OCI-LY7 (cell line): Measurements from ENCODE around the gene EME1. TPM values are rescaled to one million over a fixed set of nuclear protein-coding genes. Genes with fewer than 3 reads are reported as not detected.

Experiments used
- BruUV-seq: library from RNA; stranded (reverse); fragments of 400-500 nt; replicated peaks from 2 replicates; lab custom pipeline; 2021; lab: Mats Ljungman, UMichigan
- CTCF ChIA-PET: fragments of 300-600 bp; sonication (Branson Sonifier 250); formaldehyde crosslinking; loops from one replicate; lab custom pipeline; 2022; ENCODE audit warnings: antibody characterized with exemption; ENCODE audit not compliant: unreplicated experiment; lab: Charles Lee
- POLR2A ChIA-PET: fragments of 300-600 bp; sonication (Branson Sonifier 250); formaldehyde crosslinking; loops from one replicate; lab custom pipeline; 2022; ENCODE audit warnings: antibody characterized with exemption; lab: Charles Lee
- DNase-seq: peaks from one replicate; pipeline ENCODE4 v3.0.0-alpha.2; 2015; ENCODE audit warnings: low spot score
- H2AFZ ChIP-seq: fragments of 200-600 bp; sonication (generic), shearing (Covaris generic); 2 replicates; pipeline ENCODE4 v1.6.1; 2014; ENCODE audit warnings: mild to moderate bottlenecking, antibody characterized with exemption, low read length, moderate library complexity
- H3K27ac ChIP-seq: fragments of 200-600 bp; sonication (generic); 2 replicates; pipeline ENCODE4 v1.5.1; 2014; ENCODE audit warnings: mixed run types, low read depth, mild to moderate bottlenecking, moderate library complexity, low read length, inconsistent platforms; ENCODE audit not compliant: poor library complexity, severe bottlenecking
- H3K36me3 ChIP-seq: fragments of 200-600 bp; sonication (generic); 2 replicates; pipeline ENCODE4 v1.6.1; 2014; ENCODE audit warnings: mild to moderate bottlenecking, antibody characterized with exemption, low read length, moderate library complexity, mixed read lengths; ENCODE audit not compliant: insufficient read depth
- H3K4me1 ChIP-seq: fragments of 200-600 bp; sonication (generic); 2 replicates; pipeline ENCODE4 v1.5.1; 2014; ENCODE audit warnings: mild to moderate bottlenecking, low read length; ENCODE audit not compliant: insufficient read depth, poor library complexity, severe bottlenecking
- H3K4me2 ChIP-seq: fragments of 200-600 bp; sonication (generic); 2 replicates; pipeline ENCODE4 v1.6.1; 2014; ENCODE audit warnings: mild to moderate bottlenecking, low read length
- H3K4me3 ChIP-seq: fragments of 200-600 bp; sonication (generic); 2 replicates; pipeline ENCODE4 v1.5.1; 2014; ENCODE audit warnings: mild to moderate bottlenecking, low read depth, low read length; ENCODE audit not compliant: poor library complexity, severe bottlenecking
- H3K79me2 ChIP-seq: fragments of 200-600 bp; sonication (generic); 2 replicates; pipeline ENCODE4 v1.6.1; 2016; ENCODE audit warnings: low read depth, mild to moderate bottlenecking, low read length, moderate library complexity, mixed read lengths; ENCODE audit not compliant: insufficient read depth
- H3K9me2 ChIP-seq: fragments of 200-600 bp; sonication (generic); 2 replicates; pipeline ENCODE4 v1.6.1; 2016; ENCODE audit warnings: mild to moderate bottlenecking, low read length, mixed read lengths; ENCODE audit not compliant: insufficient read depth
- H3K9me3 ChIP-seq: fragments of 200-600 bp; sonication (generic); 2 replicates; pipeline ENCODE4 v1.6.1; 2014; ENCODE audit warnings: mild to moderate bottlenecking, mixed run types, low read length, mixed read lengths
- H4K20me1 ChIP-seq: fragments of 200-600 bp; sonication (generic); 2 replicates; pipeline ENCODE4 v1.6.1; 2014; ENCODE audit warnings: mild to moderate bottlenecking, antibody characterized with exemption, low read length, moderate library complexity, mixed read lengths; ENCODE audit not compliant: insufficient read depth
- EZH2phosphoT487 ChIP-seq: fragments of 200-600 bp; sonication (generic); IDR thresholded peaks from 2 replicates; pipeline ENCODE4 v1.6.1; 2018; ENCODE audit warnings: low read depth, borderline replicate concordance, mild to moderate bottlenecking, mixed run types, antibody characterized with exemption, low read length, moderate library complexity, mixed read lengths
- intact Hi-C: fragments of 100-400 bp; cut with micrococcal nuclease; formaldehyde crosslinking; loops from one replicate; pipeline ENCODE4 v1.10.0; 2022; ENCODE audit not compliant: unreplicated experiment
- total RNA-seq, 2 experiments: library from RNA; depleted of rRNA in 1 of 2; stranded (reverse); fragments of >200 nt in 1 of 2; shearing (Covaris generic) in 1 of 2; gene quantifications; 2 replicates each; pipeline ENCODE4 v1.2.3, GENCODE V29; 2014 to 2022
- TF ChIP-seq, protein P1 (sequence below): fragments of 200-600 bp; sonication (generic); conservative IDR thresholded peaks from 2 replicates; pipeline ENCODE4 v1.5.1; 2014; ENCODE audit warnings: mild to moderate bottlenecking, antibody characterized with exemption, low read length, moderate library complexity, mixed read lengths

EME1 gene
- total RNA-seq, 2 experiments from 2014 or later, result 25.2 to 34.2 TPM

DNA sequence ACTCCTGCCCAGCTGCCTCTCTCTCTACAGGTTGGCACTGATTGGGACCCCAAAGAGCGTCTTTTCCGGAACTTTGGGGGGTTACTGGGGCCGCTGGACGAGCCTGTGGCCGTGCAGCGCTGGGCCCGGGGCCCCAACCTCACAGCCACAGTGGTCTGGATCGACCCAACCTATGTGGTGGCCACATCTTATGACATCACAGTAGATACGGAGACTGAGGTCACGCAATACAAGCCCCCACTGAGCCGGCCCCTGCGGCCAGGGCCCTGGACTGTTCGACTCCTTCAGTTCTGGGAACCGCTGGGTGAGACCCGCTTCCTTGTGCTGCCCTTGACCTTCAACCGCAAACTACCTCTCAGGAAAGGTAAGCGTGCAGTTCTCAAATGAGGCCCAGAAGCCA, 14.9 kb upstream of the EME1 start:
- DNase-seq, result no peak
- no peak overlapping the region for H3K4me2 ChIP-seq
- POLR2A ChIA-PET, result no interaction called here
- H2AFZ ChIP-seq, result no peak overlapping the region
- no peak overlapping the region for H3K27ac ChIP-seq
- H4K20me1 ChIP-seq, result no peaks in the 10 kb centered on the region
- CTCF ChIA-PET, result interaction anchor here (0.6 kb wide), 1 partner anchor 49 kb away, joined by 4 read pairs; no protein-coding TSS in a partner anchor
- no peak overlapping the region for H3K4me3 ChIP-seq
- H3K9me2 ChIP-seq, result no peaks in the 10 kb centered on the region
- TF ChIP-seq, protein P1, sequence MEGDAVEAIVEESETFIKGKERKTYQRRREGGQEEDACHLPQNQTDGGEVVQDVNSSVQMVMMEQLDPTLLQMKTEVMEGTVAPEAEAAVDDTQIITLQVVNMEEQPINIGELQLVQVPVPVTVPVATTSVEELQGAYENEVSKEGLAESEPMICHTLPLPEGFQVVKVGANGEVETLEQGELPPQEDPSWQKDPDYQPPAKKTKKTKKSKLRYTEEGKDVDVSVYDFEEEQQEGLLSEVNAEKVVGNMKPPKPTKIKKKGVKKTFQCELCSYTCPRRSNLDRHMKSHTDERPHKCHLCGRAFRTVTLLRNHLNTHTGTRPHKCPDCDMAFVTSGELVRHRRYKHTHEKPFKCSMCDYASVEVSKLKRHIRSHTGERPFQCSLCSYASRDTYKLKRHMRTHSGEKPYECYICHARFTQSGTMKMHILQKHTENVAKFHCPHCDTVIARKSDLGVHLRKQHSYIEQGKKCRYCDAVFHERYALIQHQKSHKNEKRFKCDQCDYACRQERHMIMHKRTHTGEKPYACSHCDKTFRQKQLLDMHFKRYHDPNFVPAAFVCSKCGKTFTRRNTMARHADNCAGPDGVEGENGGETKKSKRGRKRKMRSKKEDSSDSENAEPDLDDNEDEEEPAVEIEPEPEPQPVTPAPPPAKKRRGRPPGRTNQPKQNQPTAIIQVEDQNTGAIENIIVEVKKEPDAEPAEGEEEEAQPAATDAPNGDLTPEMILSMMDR, result no peak
- no peak for TF ChIP-seq EZH2phosphoT487
- H3K79me2 ChIP-seq, result no peaks in the 10 kb centered on the region
- intact Hi-C loops, result no loop called here
- no peaks in the 10 kb centered on the region for H3K9me3 ChIP-seq
- peaks cover 53% of the 10 kb centered on the region for H3K36me3 ChIP-seq
- no TSS peak for BruUV-seq
- H3K4me1 ChIP-seq, result peaks cover 4% of the 10 kb centered on the region

DNA sequence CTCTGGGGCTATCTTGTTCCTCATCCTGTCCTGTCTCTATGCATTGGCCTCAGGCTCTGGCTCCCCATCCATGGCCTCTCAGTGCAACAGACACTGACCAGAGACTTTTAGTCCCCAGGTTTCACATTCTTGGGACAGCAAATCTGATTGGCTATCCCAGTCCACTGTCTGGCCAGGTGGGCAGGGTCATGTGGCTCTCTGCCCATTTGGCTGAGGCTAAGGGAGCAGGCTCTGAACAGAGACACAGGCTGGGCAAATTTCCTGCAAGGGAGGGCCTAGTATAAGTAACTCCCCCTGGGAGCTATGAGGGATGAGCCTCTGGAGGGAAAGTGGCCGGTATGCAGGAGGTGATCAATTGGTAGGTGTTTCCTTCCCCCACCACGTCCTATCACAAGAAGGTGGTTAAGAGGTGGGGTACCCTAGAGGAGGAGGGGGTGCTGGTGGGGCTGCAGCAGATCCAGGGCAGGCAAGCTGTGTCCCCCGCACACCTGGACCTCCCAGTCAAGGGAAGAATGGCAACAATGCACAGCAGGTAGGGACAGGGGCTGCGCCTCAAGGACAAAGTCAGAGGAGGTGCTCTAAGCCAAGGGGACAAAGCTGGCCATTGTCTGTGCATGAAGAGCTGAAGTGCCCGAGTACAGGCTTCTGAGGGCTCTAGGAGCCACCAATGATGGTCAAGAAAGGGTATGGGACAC, 13.9 kb upstream of the EME1 start:
- intact Hi-C loops, result no loop called here
- TF ChIP-seq, protein P1, result no peak
- TF ChIP-seq EZH2phosphoT487, result no peak
- no peak for DNase-seq
- H3K4me3 ChIP-seq, result no peak overlapping the region
- peaks cover 53% of the 10 kb centered on the region for H3K36me3 ChIP-seq
- no peaks in the 10 kb centered on the region for H3K9me2 ChIP-seq
- no peak overlapping the region for H2AFZ ChIP-seq
- BruUV-seq, result no TSS peak
- ChIA-PET POLR2A (interaction anchor here (0.6 to 1.1 kb wide), 2 partner anchors 9 to 507 kb away, joined by 4 read pairs; partner anchors contain the start of gene TOB1), CTCF (interaction anchor here (1.6 kb wide), 1 partner anchor 10 kb away, joined by 3 read pairs; no protein-coding TSS in a partner anchor)
- no peaks in the 10 kb centered on the region for H3K79me2 ChIP-seq
- peaks cover 4% of the 10 kb centered on the region for H3K4me1 ChIP-seq
- no peak overlapping the region for H3K27ac ChIP-seq
- H4K20me1 ChIP-seq, result no peaks in the 10 kb centered on the region
- H3K4me2 ChIP-seq, result no peak overlapping the region
- no peaks in the 10 kb centered on the region for H3K9me3 ChIP-seq

DNA sequence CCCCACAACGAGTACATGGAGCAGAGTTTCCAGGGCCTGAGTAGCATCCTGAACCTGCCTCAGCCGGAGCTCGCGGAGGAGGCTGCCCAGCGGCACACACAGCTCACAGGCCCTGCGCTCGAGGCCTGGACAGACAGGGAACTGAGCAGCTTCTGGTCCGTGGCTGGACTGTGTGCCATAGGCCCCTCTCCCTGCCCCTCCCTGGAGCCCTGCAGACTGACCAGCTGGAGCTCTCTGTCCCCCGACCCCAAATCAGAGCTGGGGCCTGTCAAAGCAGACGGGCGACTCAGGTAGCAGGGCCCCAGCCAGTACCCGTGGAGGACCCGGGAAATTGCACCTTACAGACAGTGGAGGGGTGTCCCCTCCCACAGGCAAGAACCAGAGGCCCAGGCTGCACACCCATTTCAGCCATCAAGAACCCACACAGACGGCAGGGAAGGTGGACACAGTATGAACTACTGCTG, 13.0 kb upstream of the EME1 start:
- H3K4me3 ChIP-seq, result no peak overlapping the region
- CTCF ChIA-PET, result interaction anchor here (1.6 kb wide), 1 partner anchor 9 kb away, joined by 3 read pairs; no protein-coding TSS in a partner anchor
- H3K9me3 ChIP-seq, result no peaks in the 10 kb centered on the region
- no peak overlapping the region for H3K4me2 ChIP-seq
- DNase-seq, result no peak
- no peaks in the 10 kb centered on the region for H4K20me1 ChIP-seq
- H3K9me2 ChIP-seq, result no peaks in the 10 kb centered on the region
- no peaks in the 10 kb centered on the region for H3K79me2 ChIP-seq
- H3K36me3 ChIP-seq, result peaks cover 49% of the 10 kb centered on the region
- no peak for TF ChIP-seq EZH2phosphoT487
- TF ChIP-seq, protein P1, result no peak
- H3K27ac ChIP-seq, result no peak overlapping the region
- peaks cover 4% of the 10 kb centered on the region for H3K4me1 ChIP-seq
- no TSS peak for BruUV-seq
- intact Hi-C loops, result no loop called here
- POLR2A ChIA-PET, result interaction anchor here (0.6 to 1.1 kb wide), 2 partner anchors 9 to 506 kb away, joined by 4 read pairs; partner anchors contain the start of gene TOB1
- H2AFZ ChIP-seq, result no peak overlapping the region
